Superior temporal gyrus (tissue), 1 donor: ENCODE measurements around the gene DCP2.

Experiments used
- DNase-seq: peaks from one replicate; pipeline ENCODE4 v3.0.0-alpha.2; 2016; ENCODE audit errors: extremely low spot score

Gene DCP2

DNA sequence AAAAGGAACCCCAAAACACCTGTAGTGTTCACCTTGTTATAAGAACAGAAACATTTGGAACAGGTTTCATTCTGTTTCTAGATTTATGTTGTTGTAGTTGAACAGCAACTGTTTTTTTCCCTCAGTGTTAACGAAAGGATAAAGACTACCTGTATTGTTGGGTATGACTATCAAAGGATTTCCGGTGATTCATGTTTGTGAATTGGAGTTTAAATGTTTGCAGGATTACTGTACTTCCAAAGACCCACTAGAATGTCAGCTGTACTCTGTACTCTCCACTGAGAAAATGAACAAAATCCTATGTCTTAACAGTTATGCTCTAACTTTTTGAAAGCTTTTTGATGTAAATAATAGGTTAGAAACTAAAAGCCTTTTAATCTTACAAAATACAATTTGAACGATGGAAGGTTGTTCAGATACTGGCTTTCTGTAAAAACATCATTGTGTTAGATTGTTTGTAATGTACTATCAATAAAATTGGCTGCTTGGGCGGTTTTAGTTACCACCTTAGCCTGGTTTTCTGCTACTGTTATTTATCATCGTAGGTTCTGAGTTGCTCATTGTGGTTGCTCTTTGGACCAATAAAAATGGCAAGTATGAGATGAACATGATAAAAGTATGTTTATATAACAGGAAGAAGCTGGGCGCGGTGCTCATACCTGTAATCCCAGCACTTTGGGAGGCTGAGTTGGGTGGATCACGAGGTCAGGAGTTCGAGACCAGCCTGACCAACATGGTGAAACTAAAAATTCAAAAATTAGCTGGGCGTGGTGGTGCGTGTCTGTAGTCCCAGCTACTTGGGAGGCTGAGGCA lies 44.1 kb downstream of the DCP2 start:
- no peak for DNase-seq

DNA sequence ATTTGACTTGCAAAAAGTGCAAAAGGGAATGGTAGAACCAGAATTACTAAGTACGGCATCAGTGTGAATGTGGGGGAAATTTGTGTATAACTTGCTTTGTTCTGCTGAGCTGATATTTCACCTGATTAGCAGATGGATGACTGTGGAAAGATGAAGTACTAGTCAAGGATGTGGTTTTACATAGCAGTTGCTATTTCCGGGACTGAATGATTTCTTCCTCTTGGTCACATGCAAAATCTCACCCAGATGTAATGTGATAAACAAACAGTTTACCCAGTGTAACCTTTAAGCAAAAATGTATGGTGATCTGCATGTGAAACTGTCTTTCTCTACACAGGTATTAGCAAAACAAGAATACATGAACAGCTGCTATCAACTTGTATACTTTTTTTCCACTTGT lies 46.1 kb downstream of the DCP2 start:
- DNase-seq: no peak

DNA sequence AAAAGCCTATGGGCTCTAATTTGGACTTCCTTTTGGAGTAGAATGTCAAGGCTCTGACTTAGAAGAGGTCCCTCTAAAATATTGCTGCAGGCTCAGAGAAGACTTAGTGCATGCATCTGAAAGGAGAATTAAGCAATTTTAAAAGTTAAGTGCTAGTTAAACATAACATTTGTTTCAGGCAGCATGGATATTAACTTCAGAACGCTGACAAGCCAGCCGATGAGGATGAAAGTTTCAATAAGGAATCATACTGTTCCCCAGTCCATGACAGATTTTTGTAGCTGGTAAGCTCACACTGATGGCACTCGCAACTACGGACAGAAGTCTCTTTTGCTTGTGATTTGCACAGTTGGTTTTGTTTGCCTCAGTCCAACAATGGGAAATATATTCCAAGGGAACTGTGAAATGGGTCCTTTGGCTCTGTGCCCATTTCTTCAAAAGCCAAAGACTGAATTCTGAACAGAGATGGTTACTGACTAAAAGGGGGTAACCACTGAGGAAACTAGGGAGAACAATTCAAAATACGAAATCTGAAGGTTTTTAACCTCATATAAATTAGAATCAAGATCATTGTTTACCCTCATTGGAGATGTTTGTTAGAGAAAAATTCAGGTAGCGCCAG lies 47.6 kb downstream of the DCP2 start:
- no peak for DNase-seq

DNA sequence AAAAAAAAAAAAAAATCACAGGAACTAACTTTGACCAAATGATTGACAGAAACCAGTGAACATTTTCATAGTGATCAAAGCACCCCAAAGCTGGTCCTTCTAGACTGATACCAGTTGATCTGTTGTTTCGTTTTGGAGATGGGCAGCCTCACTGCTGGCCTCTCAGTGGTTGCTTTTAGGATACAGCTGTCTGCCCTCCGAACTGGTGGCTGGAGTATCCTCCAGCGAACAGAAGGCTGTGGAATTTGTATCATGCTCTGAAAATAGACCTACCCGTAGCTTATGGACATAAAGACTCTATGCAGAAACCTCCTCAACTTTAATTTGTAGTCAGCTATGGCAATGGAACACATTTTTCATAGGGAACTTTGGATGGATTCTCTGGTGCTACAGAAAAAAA lies 49.0 kb downstream of the DCP2 start:
- no peak for DNase-seq

DNA sequence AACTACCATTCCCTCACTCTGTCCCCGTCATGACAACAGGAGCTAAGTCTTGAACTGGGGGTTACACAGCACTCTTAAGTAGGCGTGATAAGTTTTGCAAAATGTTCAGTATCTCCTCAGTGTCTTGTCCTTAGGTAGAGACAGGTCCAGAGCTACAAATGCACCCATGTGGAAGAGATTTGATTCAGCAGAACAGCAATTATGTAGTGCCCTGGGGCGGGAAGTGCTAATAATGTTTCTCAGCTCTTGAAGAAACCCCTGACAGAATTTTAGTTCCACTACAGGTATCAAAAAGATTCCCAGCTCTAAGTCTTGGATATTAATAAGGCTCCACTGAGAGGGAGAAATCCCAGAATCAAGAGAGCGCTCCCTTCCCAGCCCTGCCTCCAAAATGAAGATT lies 49.6 kb downstream of the DCP2 start:
- no peak for DNase-seq

DNA sequence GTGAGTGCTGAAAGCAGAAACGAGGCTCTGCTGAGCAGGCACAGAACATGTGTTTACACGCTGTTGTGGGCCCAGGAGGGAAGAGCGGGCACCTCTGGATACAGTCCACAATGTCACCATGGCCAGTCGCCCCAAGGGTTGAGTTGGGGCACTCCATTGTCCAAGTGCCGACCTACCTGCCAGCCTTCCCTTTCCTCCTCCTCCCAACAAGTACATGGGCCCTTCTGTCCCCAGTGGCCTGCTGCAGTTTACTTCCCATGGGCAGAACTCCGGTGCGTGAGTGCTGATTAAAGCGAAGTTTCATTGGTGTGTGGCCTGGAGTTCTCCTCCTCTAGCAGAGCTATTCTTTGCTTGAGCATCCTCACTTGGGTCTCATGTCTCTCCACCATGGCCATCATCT lies 50.4 kb downstream of the DCP2 start:
- no peak for DNase-seq

DNA sequence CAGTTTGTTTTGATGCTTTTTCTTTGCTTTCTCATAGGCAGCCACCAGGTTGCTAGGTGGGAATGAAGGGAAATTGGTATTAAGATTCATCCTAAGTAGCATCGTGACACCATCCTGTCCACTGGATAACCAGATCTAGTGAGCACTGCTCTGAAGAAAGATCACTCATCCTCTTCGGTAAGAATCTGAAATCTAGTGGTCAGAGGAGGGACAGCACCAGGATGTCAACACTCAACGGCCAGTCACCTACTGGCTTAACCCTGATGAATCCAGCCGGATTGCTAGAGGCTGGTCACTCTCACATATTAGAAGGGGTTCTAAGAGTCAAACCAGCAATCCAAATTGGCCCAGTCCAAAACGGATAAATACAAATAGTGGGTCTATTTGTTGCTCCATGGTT lies 50.8 kb downstream of the DCP2 start:
- no peak for DNase-seq

DNA sequence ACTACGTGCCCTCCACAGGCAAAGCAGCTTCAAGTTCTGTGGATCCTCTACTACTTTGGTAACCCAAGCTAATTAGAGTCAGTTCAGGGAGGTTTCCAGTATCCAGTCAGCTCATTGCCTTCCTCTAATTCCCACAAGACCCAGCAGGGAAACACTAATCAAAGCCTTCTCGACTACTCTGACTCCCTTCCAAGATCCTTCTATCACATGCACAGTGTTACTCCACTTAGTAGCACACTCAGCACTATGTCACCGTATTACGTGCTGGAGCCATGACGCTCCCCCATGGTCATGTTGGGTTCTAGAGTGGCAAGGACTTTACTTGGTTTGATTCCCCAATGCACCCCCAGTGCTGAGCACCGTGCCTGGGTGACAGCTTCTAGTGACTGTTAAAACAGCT lies 53.0 kb downstream of the DCP2 start:
- no peak for DNase-seq

DNA sequence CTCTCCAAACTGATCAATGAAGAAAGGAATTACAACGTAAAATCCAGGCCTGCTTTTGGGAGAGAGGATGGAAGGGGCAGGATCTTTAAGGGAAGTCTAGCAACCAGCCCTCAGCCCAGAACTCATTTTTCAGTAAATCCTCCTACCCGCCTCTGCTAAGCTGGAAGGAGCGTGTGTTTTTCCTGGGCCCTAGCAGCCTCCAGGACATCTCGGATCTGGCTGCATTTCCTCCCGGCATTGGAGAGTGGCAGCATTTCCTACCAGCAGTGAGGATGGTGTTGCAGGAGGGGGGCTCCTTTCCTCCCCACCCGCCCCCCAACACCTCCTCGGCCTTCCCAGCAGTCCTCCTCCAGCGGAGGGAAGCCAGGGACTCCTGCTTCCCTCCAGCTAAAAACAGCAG lies 54.5 kb downstream of the DCP2 start:
- DNase-seq: no peak

DNA sequence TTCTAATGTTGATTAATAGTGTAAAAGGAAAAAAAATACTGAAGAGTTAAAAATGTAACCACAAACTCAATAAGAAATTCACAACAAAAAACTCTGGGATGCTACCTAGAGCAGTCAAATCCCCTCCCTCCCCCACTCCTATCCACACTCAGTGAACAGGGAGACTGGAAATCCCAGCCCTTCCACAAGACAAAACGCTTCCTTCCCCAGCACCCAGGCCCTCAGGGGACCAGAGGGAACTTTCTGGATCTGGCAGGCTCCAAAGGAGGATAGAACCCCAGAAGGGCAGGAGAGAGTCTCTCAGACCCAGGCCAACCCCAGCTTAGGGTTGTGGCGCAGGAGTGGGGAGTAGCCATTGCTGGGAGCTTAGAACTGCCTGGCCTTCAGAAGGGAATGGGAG lies 55.0 kb downstream of the DCP2 start:
- DNase-seq: no peak

DNA sequence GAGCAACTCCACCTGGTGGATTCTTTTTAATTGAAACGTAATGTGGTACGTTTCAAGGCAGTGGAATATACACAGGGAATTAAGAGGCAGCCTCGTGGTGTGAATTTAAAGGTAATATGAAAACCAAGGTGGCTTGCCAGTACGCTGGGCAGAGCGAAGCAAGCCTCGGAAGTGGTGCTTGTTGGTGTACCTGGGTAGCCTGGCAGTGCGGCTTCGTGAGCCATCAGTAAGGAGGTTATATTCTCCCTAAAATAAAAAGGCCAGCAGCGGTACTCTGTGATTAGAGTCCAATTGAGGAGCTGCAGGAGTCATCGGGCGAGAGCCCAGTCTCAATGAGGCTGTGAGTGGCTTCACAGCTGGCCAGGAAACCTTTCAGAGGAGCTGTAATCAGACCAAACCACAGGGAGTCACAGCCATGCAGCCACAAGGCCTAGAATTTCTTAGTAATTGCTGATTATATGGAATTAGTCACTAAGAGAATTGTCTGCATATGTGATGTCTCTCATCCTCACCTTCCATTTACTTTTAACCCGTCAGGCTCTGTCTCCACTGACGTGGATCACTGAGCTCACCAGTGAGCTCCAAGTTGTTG lies 57.7 kb downstream of the DCP2 start:
- DNase-seq: no peak

DNA sequence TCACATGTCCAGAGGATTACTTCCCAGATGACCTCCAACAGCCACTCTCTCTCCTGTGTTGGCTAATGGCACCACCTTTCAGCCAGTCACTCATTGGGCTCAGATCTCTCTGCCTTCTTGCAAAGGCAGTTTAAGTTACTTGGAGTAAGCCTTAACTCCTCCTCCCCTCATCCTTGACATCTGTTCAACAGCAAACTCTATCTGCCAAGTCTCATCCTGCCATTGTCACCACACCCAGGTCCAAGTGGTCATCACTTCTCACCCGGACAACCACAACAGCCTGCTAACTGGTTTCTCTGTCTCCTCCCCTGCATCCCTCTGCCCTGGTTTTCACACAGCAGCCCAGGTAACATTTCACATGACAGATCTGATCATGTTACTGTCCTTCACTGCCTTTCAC lies 58.5 kb downstream of the DCP2 start:
- no peak for DNase-seq

DNA sequence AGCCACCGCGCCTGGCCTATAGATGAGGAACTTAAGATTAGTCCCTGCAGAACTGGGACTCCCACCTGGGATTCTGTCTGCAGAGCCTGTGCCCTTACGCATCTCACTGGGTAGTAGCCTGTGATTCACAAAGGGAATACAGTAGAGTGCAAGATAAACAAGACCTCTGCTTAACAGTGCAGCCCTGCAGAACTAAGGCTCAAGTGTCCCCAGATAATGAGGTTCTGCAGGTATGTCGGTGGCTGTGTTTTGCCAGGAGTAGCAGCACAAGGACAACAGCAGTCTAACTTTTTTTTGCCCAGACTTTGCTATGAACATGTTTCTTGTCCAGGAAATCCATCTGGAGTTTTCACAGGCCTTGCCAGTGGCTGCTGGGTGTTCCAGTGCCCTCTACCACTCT lies 59.7 kb downstream of the DCP2 start:
- no peak for DNase-seq

DNA sequence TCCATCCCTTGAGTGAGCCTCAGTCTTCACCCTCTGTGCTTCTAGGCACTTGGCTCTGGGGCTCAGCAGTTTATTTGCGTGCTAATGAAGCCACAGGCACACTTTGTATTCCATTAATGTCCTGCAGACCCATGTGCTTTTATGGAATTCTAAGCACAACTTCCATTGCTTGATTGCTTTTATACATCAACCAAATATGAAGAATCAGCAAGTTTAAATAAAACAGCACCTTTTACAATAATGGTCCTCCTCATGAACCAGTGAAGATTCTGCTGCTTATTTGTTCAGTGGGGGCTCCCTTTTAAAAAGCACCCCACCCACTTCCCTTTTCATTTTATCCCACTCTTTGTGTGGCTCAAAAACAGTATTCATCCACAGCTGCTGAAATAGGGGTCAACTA lies 60.2 kb downstream of the DCP2 start:
- DNase-seq: no peak

DNA sequence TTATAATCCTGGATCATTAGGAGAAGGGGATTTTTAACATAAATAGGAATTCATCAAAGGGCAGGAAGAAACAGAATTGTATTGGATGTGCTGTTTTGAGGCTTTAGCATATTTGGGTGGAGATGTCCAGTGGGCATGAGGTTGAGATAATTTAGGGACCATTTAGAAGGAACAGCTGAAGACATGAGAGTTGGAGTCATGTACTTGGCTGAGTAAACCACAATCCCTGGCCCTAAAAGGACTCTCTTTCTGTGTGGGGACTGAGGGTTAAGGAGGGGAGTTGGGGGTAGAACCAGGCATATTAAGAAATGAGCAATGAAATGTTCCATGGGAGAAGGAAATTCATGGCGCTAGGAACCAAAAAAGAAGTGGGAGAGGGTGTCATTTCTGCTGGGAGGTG lies 61.5 kb downstream of the DCP2 start:
- DNase-seq: no peak

DNA sequence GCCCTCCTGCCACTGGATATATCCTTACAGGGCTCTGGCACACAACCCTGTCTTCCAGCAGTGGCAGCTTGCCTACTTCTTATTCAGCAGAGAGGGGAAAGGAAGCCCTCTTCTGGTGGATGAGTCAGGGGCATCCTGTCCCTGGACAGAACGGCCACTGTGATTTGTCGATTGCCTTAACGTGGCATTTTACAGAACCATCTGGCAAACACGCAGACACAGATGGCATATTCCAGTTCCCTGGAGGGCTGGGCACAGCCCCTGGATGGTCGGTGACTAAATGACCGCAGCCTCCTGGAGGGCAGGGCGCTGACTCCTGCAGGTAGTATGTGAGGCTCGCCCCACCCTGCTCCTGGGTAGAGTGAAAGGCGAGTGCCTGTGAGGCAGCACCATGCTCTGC lies 62.1 kb downstream of the DCP2 start:
- no peak for DNase-seq

DNA sequence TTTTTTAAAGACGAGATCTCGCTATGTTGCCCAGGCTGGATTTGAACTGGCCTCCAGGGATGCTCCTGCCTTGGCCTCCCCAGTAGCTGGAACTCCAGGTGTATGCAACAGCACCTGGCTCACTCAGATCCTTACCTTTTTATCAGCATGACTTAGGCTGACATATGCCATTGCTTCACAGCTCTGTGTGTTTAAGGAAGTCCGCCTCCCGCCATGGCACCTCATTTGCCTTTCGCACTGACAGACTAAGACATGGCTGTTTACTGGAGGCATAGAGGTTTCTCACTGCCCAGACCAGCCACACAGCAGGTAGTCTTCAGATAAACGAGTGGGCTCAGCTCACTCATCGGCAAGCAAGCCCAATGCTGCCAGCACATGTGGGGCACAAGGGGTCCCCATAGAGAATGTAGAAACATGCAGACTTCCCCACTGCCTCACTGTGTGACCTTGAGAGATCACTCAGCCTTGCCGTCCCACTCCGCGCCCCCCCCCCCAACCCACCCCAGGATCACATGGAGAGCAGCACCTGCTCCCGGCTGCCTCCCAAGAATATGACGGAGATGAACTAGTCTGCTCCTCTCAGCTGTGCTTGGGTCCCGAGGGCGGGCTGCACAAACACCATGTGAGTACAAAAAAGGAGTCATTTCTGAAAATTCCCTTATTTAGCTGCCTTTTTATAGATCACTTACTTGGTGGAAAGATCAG lies 62.8 kb downstream of the DCP2 start:
- no peak for DNase-seq

DNA sequence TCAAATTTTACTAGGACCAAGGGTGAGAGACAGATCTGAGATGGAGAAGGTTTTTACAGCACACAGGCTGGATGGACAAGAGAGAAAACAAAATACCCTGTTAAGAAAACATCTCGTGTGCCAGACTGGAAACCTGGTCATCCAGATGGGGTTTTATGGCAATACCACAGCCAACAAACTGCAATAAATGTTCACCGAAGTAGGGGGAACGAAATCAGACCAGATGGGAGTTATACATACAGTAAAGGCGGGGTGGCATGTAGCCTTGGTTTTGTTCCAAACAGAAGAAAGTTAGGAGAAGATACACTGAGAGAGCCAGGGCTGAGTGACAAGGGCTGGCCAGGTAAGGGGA lies 63.3 kb downstream of the DCP2 start:
- DNase-seq: no peak

DNA sequence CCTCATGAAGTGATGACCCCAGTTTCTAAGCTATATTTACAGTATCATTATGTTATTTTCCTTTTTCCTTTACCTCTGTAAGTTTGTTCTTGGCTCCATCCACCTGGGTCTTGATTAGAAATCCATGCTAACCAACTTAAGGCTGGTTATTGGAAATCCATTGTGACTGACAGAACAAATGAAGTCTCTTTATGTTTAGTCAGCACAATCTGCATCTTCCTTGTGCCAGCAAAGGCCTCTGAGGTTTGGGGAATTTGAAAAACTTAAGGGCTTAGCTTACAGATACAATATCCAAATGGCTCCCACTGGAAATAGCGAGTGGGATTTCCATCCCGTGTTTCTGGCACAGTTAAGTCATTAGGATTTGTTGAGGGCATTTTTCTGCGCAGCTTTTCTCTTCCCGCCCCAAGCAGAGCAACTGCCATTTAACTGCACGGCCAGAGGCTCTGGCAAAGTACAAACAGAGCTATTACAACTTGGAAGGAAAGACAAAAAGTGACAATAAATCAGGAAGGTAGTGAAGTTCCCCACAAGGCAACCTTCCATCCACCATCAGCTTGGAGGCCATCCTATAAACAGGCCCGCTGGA lies 64.2 kb downstream of the DCP2 start:
- DNase-seq: no peak

DNA sequence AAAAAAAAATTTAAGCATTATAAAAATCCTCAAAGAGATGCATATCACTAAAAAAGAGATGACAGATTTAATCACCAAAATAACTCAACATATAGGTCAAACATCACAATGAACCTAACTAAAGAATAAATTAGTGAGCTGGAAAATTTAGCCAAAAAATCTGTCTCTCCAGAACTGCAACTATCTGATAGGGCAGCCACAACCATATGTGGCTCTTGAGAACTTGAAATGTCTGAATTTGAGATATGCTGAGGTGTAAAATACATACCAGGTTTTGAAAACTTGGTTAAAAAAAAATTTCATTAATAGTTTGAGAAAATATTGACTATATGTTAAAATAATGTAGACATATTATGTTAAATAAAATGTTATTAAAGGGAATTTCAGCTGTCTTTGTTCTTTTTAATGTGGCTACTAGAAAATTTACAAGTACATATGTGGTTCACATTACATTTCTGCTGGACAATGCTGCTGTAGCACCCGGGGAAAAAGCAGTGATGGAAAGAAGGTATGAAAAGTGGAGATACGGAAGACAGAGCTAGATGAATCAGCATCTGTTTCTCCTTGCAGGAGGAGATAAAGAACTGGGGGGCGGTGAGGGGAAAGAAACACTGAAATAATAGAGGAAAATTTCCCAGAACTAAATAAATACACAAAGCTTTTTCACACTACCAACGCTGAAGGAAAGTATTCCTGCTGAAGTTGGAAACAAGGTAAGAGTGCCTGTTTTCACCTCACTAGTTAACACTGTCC lies 66.1 kb downstream of the DCP2 start:
- DNase-seq: no peak

DNA sequence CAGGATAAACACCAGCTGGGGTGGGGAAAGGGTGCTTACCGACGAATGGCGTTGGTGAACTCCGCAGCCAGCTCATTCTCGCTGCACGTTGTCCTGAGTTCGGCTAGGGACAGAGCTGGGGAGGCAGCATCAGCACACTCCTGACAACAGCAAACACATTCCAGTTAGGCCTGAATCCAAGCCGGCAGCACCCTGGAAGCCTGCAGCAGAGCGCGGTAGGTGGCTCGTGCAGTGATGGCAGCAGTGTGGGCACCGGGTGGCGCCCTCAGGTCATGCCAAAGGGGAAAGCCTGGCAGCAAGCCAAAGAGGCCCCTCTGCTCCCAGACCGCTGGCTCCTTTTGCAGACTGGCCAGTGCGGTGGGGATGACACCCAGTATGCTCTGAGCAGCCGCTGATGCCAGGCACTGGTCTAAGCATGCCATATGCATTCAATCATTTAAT lies 66.9 kb downstream of the DCP2 start:
- DNase-seq: peak; percentile 29
